ENCODE results near the gene PLXND1.

Gene PLXND1

GRCh38 chr3:129599073-129599472, 7.4 kb downstream of the PLXND1 start:
- H3K4me3 ChIP-seq (ENCODE audit: low read length), result no peak overlapping the region
- H3K27me3 ChIP-seq (ENCODE audit: low read depth, low read length), result no peaks in the 10 kb centered on the region
- no peak overlapping the region for H3K4me2 ChIP-seq (ENCODE audit: low read length)
- H3K4me1 ChIP-seq (ENCODE audit: low read length), result no peaks in the 10 kb centered on the region
- no peak for TF ChIP-seq CTCF (IDR thresholded peaks at IDR 0.05; ENCODE audit: low read depth, low read length)
- no peak overlapping the region for H3K9ac ChIP-seq (ENCODE audit: low read length)
- no peaks in the 10 kb centered on the region for H4K20me1 ChIP-seq (ENCODE audit: insufficient read depth, low read length)
- no peaks in the 10 kb centered on the region for H3K36me3 ChIP-seq (replicated peaks; ENCODE audit: low read depth, low read length)
- H3K27ac ChIP-seq (ENCODE audit: low read length), result no peak overlapping the region
- H2AFZ ChIP-seq (ENCODE audit: low read depth, low read length), result no peak overlapping the region
- no peaks in the 10 kb centered on the region for H3K79me2 ChIP-seq (ENCODE audit: low read length)
- H3K9me3 ChIP-seq (ENCODE audit: insufficient read depth, low read length), result no peaks in the 10 kb centered on the region

- Histone ChIP-seq H3K4me2 (ENCODE audit: low read length) (no peak overlapping the region), H3K9me3 (ENCODE audit: insufficient read depth, low read length) (no peaks in the 10 kb centered on the region), H3K27ac (ENCODE audit: low read length) (no peak overlapping the region), H3K4me3 (ENCODE audit: low read length) (no peak overlapping the region), H3K9ac (ENCODE audit: low read length) (no peak overlapping the region), H3K36me3 (replicated peaks; ENCODE audit: low read depth, low read length) (no peaks in the 10 kb centered on the region), H3K79me2 (ENCODE audit: low read length) (no peaks in the 10 kb centered on the region), H3K4me1 (ENCODE audit: low read length) (no peaks in the 10 kb centered on the region), H2AFZ (ENCODE audit: low read depth, low read length) (no peak overlapping the region), H4K20me1 (ENCODE audit: insufficient read depth, low read length) (no peaks in the 10 kb centered on the region), H3K27me3 (ENCODE audit: low read depth, low read length) (no peaks in the 10 kb centered on the region)
- TF ChIP-seq EZH2phosphoT487 (IDR thresholded peaks at IDR 0.05; ENCODE audit: low read depth), result no peak
- no peak for TF ChIP-seq CTCF (IDR thresholded peaks at IDR 0.05; ENCODE audit: low read depth, low read length)
These were observed 8.0 kb downstream of the PLXND1 start for GRCh38 chr3:129598484-129598883.

- no peak overlapping the region for H3K4me3 ChIP-seq (ENCODE audit: low read length)
- no peak overlapping the region for H3K27ac ChIP-seq (ENCODE audit: low read length)
- TF ChIP-seq CTCF (IDR thresholded peaks at IDR 0.05; ENCODE audit: low read depth, low read length), result no peak
- H3K4me1 ChIP-seq (ENCODE audit: low read length), result peaks cover 1% of the 10 kb centered on the region; the same call in 1 of the 2 replicates
- H3K4me2 ChIP-seq (ENCODE audit: low read length), result no peak overlapping the region
- no peak overlapping the region for H3K9ac ChIP-seq (ENCODE audit: low read length)
- H3K79me2 ChIP-seq (ENCODE audit: low read length), result no peaks in the 10 kb centered on the region
- H4K20me1 ChIP-seq (ENCODE audit: insufficient read depth, low read length), result no peaks in the 10 kb centered on the region
- H3K36me3 ChIP-seq (replicated peaks; ENCODE audit: low read depth, low read length), result no peaks in the 10 kb centered on the region
- H3K27me3 ChIP-seq (ENCODE audit: low read depth, low read length), result no peaks in the 10 kb centered on the region
- H2AFZ ChIP-seq (ENCODE audit: low read depth, low read length), result no peak overlapping the region
- no peaks in the 10 kb centered on the region for H3K9me3 ChIP-seq (ENCODE audit: insufficient read depth, low read length)
These were observed 8.5 kb downstream of the PLXND1 start for GRCh38 chr3:129598000-129598381.

GRCh38 chr3:129597087-129597999, 9.1 kb downstream of the PLXND1 start:
- no peaks in the 10 kb centered on the region for H3K79me2 ChIP-seq (ENCODE audit: low read length)
- no peaks in the 10 kb centered on the region for H3K9me3 ChIP-seq (ENCODE audit: insufficient read depth, low read length)
- H3K27me3 ChIP-seq (ENCODE audit: low read depth, low read length), result no peaks in the 10 kb centered on the region
- H3K4me2 ChIP-seq (ENCODE audit: low read length), result no peak overlapping the region
- H3K27ac ChIP-seq (ENCODE audit: low read length), result no peak overlapping the region
- no peak overlapping the region for H3K9ac ChIP-seq (ENCODE audit: low read length)
- TF ChIP-seq EZH2phosphoT487 (IDR thresholded peaks at IDR 0.05; ENCODE audit: low read depth), result no peak
- no peak for TF ChIP-seq CTCF (IDR thresholded peaks at IDR 0.05; ENCODE audit: low read depth, low read length)
- peaks cover 6% of the 10 kb centered on the region; the same call in 1 of the 2 replicates for H3K4me1 ChIP-seq (ENCODE audit: low read length)
- no peaks in the 10 kb centered on the region for H4K20me1 ChIP-seq (ENCODE audit: insufficient read depth, low read length)
- no peak overlapping the region for H3K4me3 ChIP-seq (ENCODE audit: low read length)
- H3K36me3 ChIP-seq (replicated peaks; ENCODE audit: low read depth, low read length), result no peaks in the 10 kb centered on the region
- H2AFZ ChIP-seq (ENCODE audit: low read depth, low read length), result no peak overlapping the region
